WTC11 (cell line): ENCODE data around the gene UGT1A10. TPM values are rescaled to one million over a fixed set of nuclear protein-coding genes. Genes with fewer than 3 reads are reported as not detected.

Experiments used
- ATAC-seq: fragments of 200-7000 bp; cut with Tn5 transposase; 2 replicates; pipeline ENCODE4 v1.10.0; 2021; ENCODE audit warnings: mild to moderate bottlenecking, moderate library complexity
- CTCF ChIA-PET: fragments of 300-600 bp; sonication (Branson Sonifier 250); formaldehyde crosslinking; loops from one replicate; lab custom pipeline; 2021; ENCODE audit warnings: antibody characterized with exemption; lab: Charles Lee
- POLR2A ChIA-PET: fragments of 350-600 bp; sonication (Branson Sonifier 250); formaldehyde crosslinking; loops from one replicate; lab custom pipeline; 2021; ENCODE audit warnings: antibody characterized with exemption; lab: Charles Lee
- DNase-seq: peaks from one replicate; pipeline ENCODE4 v3.0.0; 2021; ENCODE audit warnings: low spot score
- H3K27ac Mint-ChIP-seq: 2 replicates; pipeline ENCODE4 v1.8.0; 2021; ENCODE audit warnings: mixed read lengths
- H3K27me3 Mint-ChIP-seq: 2 replicates; pipeline ENCODE4 v1.8.0; 2021; ENCODE audit warnings: low read depth, mild to moderate bottlenecking, moderate library complexity, mixed read lengths
- H3K36me3 Mint-ChIP-seq: 2 replicates; pipeline ENCODE4 v1.8.0; 2021; ENCODE audit warnings: mixed read lengths
- H3K4me1 Mint-ChIP-seq: 2 replicates; pipeline ENCODE4 v1.8.0; 2022; ENCODE audit warnings: mixed read lengths
- H3K4me3 Mint-ChIP-seq: 2 replicates; pipeline ENCODE4 v1.8.0; 2021; ENCODE audit warnings: mild to moderate bottlenecking, moderate library complexity, mixed read lengths
- H3K9me3 Mint-ChIP-seq: 2 replicates; pipeline ENCODE4 v1.8.0; 2021; ENCODE audit warnings: mixed read lengths
- AR ChIP-seq: fragments of 250-450 bp; sonication (Bioruptor Pico); IDR thresholded peaks from 2 replicates; pipeline ENCODE4 v1.9.0; 2021; ENCODE audit warnings: mild to moderate bottlenecking
- ATF3 ChIP-seq: sonication (generic); formaldehyde crosslinking; conservative IDR thresholded peaks from 2 replicates; pipeline ENCODE4 v1.8.1; 2022; ENCODE audit warnings: mild to moderate bottlenecking, missing genetic modification reagents
- ATF6 ChIP-seq: sonication (generic); formaldehyde crosslinking; IDR thresholded peaks from 2 replicates; pipeline ENCODE4 v1.8.1; 2023; ENCODE audit warnings: mild to moderate bottlenecking, missing genetic modification reagents
- E2F1 ChIP-seq: sonication (generic); formaldehyde crosslinking; IDR thresholded peaks from 2 replicates; pipeline ENCODE4 v1.8.0; 2022; ENCODE audit warnings: mild to moderate bottlenecking, missing genetic modification reagents
- FOXK1 ChIP-seq: sonication (generic); formaldehyde crosslinking; IDR thresholded peaks from 2 replicates; pipeline ENCODE4 v1.8.0; 2022; ENCODE audit warnings: mild to moderate bottlenecking, moderate library complexity, missing genetic modification reagents
- HMGA2 ChIP-seq: fragments of 250-450 bp; sonication (Bioruptor Pico); IDR thresholded peaks from 2 replicates; pipeline ENCODE4 v1.4.0; 2021; ENCODE audit warnings: mild to moderate bottlenecking, moderate library complexity
- HMGXB4 ChIP-seq: sonication (generic); formaldehyde crosslinking; IDR thresholded peaks from 2 replicates; pipeline ENCODE4 v1.8.1; 2023; ENCODE audit warnings: mild to moderate bottlenecking, moderate library complexity, missing genetic modification reagents
- KAT7 ChIP-seq: sonication (generic); formaldehyde crosslinking; IDR thresholded peaks from 2 replicates; pipeline ENCODE4 v1.8.1; 2023; ENCODE audit warnings: missing genetic modification reagents, mild to moderate bottlenecking, borderline replicate concordance
- MLX ChIP-seq: sonication (generic); formaldehyde crosslinking; IDR thresholded peaks from 2 replicates; pipeline ENCODE4 v1.8.1; 2023; ENCODE audit warnings: mild to moderate bottlenecking, missing genetic modification reagents, moderate library complexity
- MXD4 ChIP-seq: fragments of 250-450 bp; sonication (Bioruptor Pico); IDR thresholded peaks from 2 replicates; pipeline ENCODE4 v1.8.0; 2021; ENCODE audit warnings: mild to moderate bottlenecking, moderate library complexity, borderline replicate concordance
- NFE2L1 ChIP-seq: sonication (generic); formaldehyde crosslinking; IDR thresholded peaks from 2 replicates; pipeline ENCODE4 v1.8.1; 2023; ENCODE audit warnings: missing genetic modification reagents
- NFYB ChIP-seq: sonication (generic); formaldehyde crosslinking; conservative IDR thresholded peaks from 2 replicates; pipeline ENCODE4 v1.8.0; 2022; ENCODE audit warnings: low read depth, missing genetic modification reagents
- NR2C2 ChIP-seq: sonication (generic); formaldehyde crosslinking; IDR thresholded peaks from 2 replicates; pipeline ENCODE4 v1.8.0; 2022; ENCODE audit warnings: mild to moderate bottlenecking, missing genetic modification reagents
- PRRX2 ChIP-seq: fragments of 250-450 bp; sonication (Bioruptor Pico); IDR thresholded peaks from 2 replicates; pipeline ENCODE4 v1.8.0; 2021; ENCODE audit warnings: mild to moderate bottlenecking
- RELA ChIP-seq: sonication (generic); formaldehyde crosslinking; IDR thresholded peaks from 2 replicates; pipeline ENCODE4 v1.8.1; 2022; ENCODE audit warnings: missing genetic modification reagents, mild to moderate bottlenecking, borderline replicate concordance
- TEAD1 ChIP-seq: sonication (generic); formaldehyde crosslinking; IDR thresholded peaks from 2 replicates; pipeline ENCODE4 v1.8.0; 2022; ENCODE audit warnings: mild to moderate bottlenecking, missing genetic modification reagents
- ZBTB43 ChIP-seq: sonication (generic); formaldehyde crosslinking; IDR thresholded peaks from 2 replicates; pipeline ENCODE4 v1.8.1; 2023; ENCODE audit warnings: mild to moderate bottlenecking, missing genetic modification reagents
- ZNF317 ChIP-seq: sonication (generic); formaldehyde crosslinking; IDR thresholded peaks from 2 replicates; pipeline ENCODE4 v1.8.1; 2023; ENCODE audit warnings: low read depth, mild to moderate bottlenecking, moderate library complexity, missing genetic modification reagents, borderline replicate concordance
- ZNF423 ChIP-seq: fragments of 250-450 bp; sonication (Bioruptor Pico); IDR thresholded peaks from 2 replicates; pipeline ENCODE4 v2.1.2; 2022; ENCODE audit warnings: mild to moderate bottlenecking, moderate library complexity
- ZSCAN18 ChIP-seq: fragments of 250-450 bp; sonication (Bioruptor Pico); IDR thresholded peaks from 2 replicates; pipeline ENCODE4 v2.1.2; 2022; ENCODE audit warnings: mild to moderate bottlenecking, moderate library complexity
- total RNA-seq: library from RNA; stranded (reverse); gene quantifications from 3 replicates; pipeline ENCODE4 v1.2.3, GENCODE V29; 2021

UGT1A10 gene
- total RNA-seq, 1 experiment from 2014 or later: not detected

GRCh38 chr2:233789554-233789953 is 153.3 kb downstream of the UGT1A10 start:
- TF ChIP-seq MLX (CRISPR knock-in tag): no peak
- TF ChIP-seq FOXK1: no peak
- no peak for TF ChIP-seq ZNF317 (CRISPR knock-in tag)
- TF ChIP-seq KAT7 (CRISPR knock-in tag): no peak
- no peak for TF ChIP-seq ZNF423 (CRISPR knock-in tag)
- no peak for TF ChIP-seq HMGXB4 (CRISPR knock-in tag)
- TF ChIP-seq E2F1 (CRISPR knock-in tag): no peak
- no peak for TF ChIP-seq AR (CRISPR knock-in tag)
- no peak for TF ChIP-seq NFE2L1 (CRISPR knock-in tag)
- no peak for TF ChIP-seq TEAD1 (CRISPR knock-in tag)
- TF ChIP-seq ATF3 (CRISPR knock-in tag): no peak
- no peak for TF ChIP-seq ZBTB43
- no peak for TF ChIP-seq RELA
- no peak for TF ChIP-seq NFYB (CRISPR knock-in tag)
- no peak for TF ChIP-seq NR2C2 (CRISPR knock-in tag)
- TF ChIP-seq HMGA2 (CRISPR knock-in tag): no peak
- no peak for TF ChIP-seq PRRX2 (CRISPR knock-in tag)
- TF ChIP-seq MXD4: no peak
- no peak for TF ChIP-seq ZSCAN18 (CRISPR knock-in tag)
- TF ChIP-seq ATF6 (CRISPR knock-in tag): no peak
- Mint-ChIP-seq H3K36me3 (no peaks in the 10 kb centered on the region), H3K27me3 (no peaks in the 10 kb centered on the region; the same call in 1 of the 2 replicates), H3K4me3 (no peak overlapping the region), H3K9me3 (peaks cover 12% of the 10 kb centered on the region), H3K27ac (no peak overlapping the region), H3K4me1 (no peaks in the 10 kb centered on the region)
- no peak for ATAC-seq
- no peak for DNase-seq
- POLR2A ChIA-PET: no interaction called here
- CTCF ChIA-PET: no interaction called here
